Prostate gland (tissue), 2 donors: ENCODE data around the gene FCRLA. TPM values are rescaled to one million over a fixed set of nuclear protein-coding genes. Genes with fewer than 3 reads are reported as not detected.

ENCODE experiments used
- DNase-seq: peaks from one replicate; pipeline ENCODE4 v3.0.0-alpha.2; 2019; ENCODE audit warnings: low spot score
- H3K27ac ChIP-seq, 2 donors: fragments of 200-600 bp; sonication (generic); 2 replicates each; pipeline ENCODE4 v1.5.1; 2017 to 2019
- H3K27me3 ChIP-seq: fragments of 200-600 bp; sonication (generic); replicated peaks from 2 replicates; pipeline ENCODE4 v1.5.1; 2019; ENCODE audit not compliant: insufficient read depth
- H3K36me3 ChIP-seq, 2 donors: fragments of 200-600 bp; sonication (generic); 1 replicate in 1 of 2; 2 replicates in 1 of 2; pipeline versions ENCODE4 v1.5.1 to v1.8.1; 2017 to 2019
- H3K4me1 ChIP-seq: fragments of 200-600 bp; sonication (generic); replicated peaks from 2 replicates; pipeline ENCODE4 v1.5.1; 2019
- H3K4me3 ChIP-seq, 2 donors: fragments of 200-600 bp; sonication (generic); 2 replicates each; pipeline ENCODE4 v1.5.1; 2017 to 2019
- H3K9me3 ChIP-seq: fragments of 200-600 bp; sonication (generic); 2 replicates; pipeline ENCODE4 v1.5.1; 2017
- POLR2A ChIP-seq: fragments of 450-650 bp; IDR thresholded peaks from one replicate; pipeline ENCODE4 v1.6.1; 2016; ENCODE audit warnings: antibody characterized with exemption, mild to moderate bottlenecking
- POLR2AphosphoS5 ChIP-seq: sonication (generic); formaldehyde crosslinking; IDR thresholded peaks from one replicate; pipeline ENCODE4 v1.6.1; 2017; ENCODE audit warnings: antibody characterized with exemption
- WGBS: methylation state at CpG from one replicate; pipeline ENCODE4 v1.1.5; 2018; 5-methylcytosine and 5-hydroxymethylcytosine counted together
- intact Hi-C: fragments of 100-400 bp; cut with DNase I; formaldehyde crosslinking; loops from one replicate; pipeline ENCODE4 v1.14.2; 2022
- total RNA-seq, 2 donors: library from RNA; depleted of rRNA; stranded (reverse); fragments of >200 nt; gene quantifications; one replicate each; pipeline ENCODE4 v1.1.0, GENCODE V29; 2016
- TF ChIP-seq, protein P1 (sequence below), 4 experiments: fragments of 200-600 bp in 2 of 4; fragments of 450-650 bp in 2 of 4; sonication (generic) in 2 of 4; IDR thresholded peaks; 1 replicate in 3 of 4; 2 replicates in 1 of 4; pipeline ENCODE4 v1.5.1; 2016 to 2019; ENCODE audit warnings: antibody characterized with exemption in 4 of 4, mild to moderate bottlenecking in 2 of 4, moderate library complexity in 2 of 4

The FCRLA gene
- total RNA-seq, 2 donors from 2014 or later = not detected

DNA sequence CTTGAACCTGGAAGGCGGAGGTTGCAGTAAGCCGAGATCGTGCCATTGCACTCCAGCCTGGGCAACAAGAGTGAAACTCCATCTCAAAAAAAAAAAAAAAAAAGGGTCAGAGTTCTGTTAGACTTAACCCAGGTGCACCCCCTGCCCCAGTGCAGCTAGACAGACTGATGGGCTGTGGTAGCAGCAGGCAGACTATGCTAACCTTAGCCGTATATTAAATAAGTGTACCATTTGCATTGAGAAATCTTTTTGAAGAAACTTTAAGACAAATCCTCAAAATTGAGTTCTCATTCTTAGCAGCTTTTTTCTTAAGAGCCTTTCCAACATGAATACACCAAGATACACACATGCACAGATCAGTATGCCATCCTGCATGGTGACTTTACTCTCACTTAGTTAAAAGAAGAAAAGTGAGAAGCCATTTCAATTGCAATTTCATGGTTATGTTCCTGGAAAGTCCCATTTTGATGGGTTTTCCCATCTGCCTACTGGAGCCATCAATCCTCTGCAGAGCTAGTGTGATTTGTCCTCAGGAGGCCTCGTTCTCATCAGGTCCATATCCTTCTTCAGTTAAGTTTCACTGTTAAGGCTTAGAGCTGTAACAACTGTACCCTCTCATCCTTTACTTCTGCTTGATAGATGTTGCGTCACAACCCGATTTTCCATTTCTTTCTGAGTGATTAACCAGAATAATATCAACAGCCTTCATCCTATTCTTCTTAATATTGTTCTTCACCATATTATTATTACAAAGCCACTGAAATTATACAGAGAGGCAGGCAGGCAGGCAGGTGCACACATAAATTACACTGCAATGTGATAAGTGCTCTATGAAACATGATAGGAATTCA lies 21.6 kb downstream of the FCRLA start:
- Histone ChIP-seq H3K4me3 (no peak overlapping the region), H3K9me3 (no peaks in the 10 kb centered on the region), H3K4me1 (no peaks in the 10 kb centered on the region), H3K27ac (no peak overlapping the region), H3K27me3 (no peaks in the 10 kb centered on the region), H3K36me3 (no peaks in the 10 kb centered on the region)
- WGBS = 93% methylated on average over 7 of the region's 7 CpGs
- no peak for TF ChIP-seq POLR2A
- TF ChIP-seq POLR2AphosphoS5 = no peak
- TF ChIP-seq, protein P1, sequence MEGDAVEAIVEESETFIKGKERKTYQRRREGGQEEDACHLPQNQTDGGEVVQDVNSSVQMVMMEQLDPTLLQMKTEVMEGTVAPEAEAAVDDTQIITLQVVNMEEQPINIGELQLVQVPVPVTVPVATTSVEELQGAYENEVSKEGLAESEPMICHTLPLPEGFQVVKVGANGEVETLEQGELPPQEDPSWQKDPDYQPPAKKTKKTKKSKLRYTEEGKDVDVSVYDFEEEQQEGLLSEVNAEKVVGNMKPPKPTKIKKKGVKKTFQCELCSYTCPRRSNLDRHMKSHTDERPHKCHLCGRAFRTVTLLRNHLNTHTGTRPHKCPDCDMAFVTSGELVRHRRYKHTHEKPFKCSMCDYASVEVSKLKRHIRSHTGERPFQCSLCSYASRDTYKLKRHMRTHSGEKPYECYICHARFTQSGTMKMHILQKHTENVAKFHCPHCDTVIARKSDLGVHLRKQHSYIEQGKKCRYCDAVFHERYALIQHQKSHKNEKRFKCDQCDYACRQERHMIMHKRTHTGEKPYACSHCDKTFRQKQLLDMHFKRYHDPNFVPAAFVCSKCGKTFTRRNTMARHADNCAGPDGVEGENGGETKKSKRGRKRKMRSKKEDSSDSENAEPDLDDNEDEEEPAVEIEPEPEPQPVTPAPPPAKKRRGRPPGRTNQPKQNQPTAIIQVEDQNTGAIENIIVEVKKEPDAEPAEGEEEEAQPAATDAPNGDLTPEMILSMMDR (IDR thresholded peaks at IDR 0.05) = no peak
- intact Hi-C loops = no loop called here
- no peak for DNase-seq

- no peaks in the 10 kb centered on the region for H3K9me3 ChIP-seq
- intact Hi-C loops = no loop called here
- 69% methylated on average over 6 of the region's 6 CpGs for WGBS
- TF ChIP-seq POLR2AphosphoS5 (no peak), POLR2A (no peak)
- TF ChIP-seq, protein P1 (IDR thresholded peaks at IDR 0.05) = no peak
- no peak overlapping the region for H3K27ac ChIP-seq
- no peak for DNase-seq
- no peak overlapping the region for H3K4me3 ChIP-seq
- no peaks in the 10 kb centered on the region for H3K36me3 ChIP-seq
- H3K4me1 ChIP-seq = no peaks in the 10 kb centered on the region
- H3K27me3 ChIP-seq = no peaks in the 10 kb centered on the region
Observed at GRCh38 chr1:161730050-161730564, 23.1 kb downstream of the FCRLA start.

GRCh38 chr1:161731241-161731640 lies 24.2 kb downstream of the FCRLA start:
- Histone ChIP-seq H3K4me1 (no peaks in the 10 kb centered on the region), H3K27ac (no peak overlapping the region), H3K4me3 (no peak overlapping the region), H3K9me3 (no peaks in the 10 kb centered on the region), H3K36me3 (no peaks in the 10 kb centered on the region), H3K27me3 (no peaks in the 10 kb centered on the region)
- 75% methylated on average over 6 of the region's 6 CpGs for WGBS
- DNase-seq = no peak
- intact Hi-C loops = no loop called here
- TF ChIP-seq POLR2A (no peak), POLR2AphosphoS5 (no peak)
- TF ChIP-seq, protein P1 (IDR thresholded peaks at IDR 0.05) = no peak

GRCh38 chr1:161731981-161732718 lies 25.1 kb downstream of the FCRLA start:
- no peaks in the 10 kb centered on the region for H3K4me1 ChIP-seq
- intact Hi-C loops = no loop called here
- no peak for TF ChIP-seq POLR2AphosphoS5
- TF ChIP-seq, protein P1 (IDR thresholded peaks at IDR 0.05) = no peak
- no peak for TF ChIP-seq POLR2A
- H3K27me3 ChIP-seq = no peaks in the 10 kb centered on the region
- H3K36me3 ChIP-seq = no peaks in the 10 kb centered on the region
- H3K4me3 ChIP-seq = no peak overlapping the region
- 77% methylated on average over 5 of the region's 5 CpGs for WGBS
- no peaks in the 10 kb centered on the region for H3K9me3 ChIP-seq
- DNase-seq = no peak
- H3K27ac ChIP-seq = no peak overlapping the region
